Suppressor macrophage (primary cell): ENCODE measurements around the gene KIAA0319L.

Experiments
- DNase-seq, 4 experiments: peaks; one replicate each; pipeline ENCODE4 v3.0.0-alpha.2; 2020 to 2022

Gene KIAA0319L

DNA sequence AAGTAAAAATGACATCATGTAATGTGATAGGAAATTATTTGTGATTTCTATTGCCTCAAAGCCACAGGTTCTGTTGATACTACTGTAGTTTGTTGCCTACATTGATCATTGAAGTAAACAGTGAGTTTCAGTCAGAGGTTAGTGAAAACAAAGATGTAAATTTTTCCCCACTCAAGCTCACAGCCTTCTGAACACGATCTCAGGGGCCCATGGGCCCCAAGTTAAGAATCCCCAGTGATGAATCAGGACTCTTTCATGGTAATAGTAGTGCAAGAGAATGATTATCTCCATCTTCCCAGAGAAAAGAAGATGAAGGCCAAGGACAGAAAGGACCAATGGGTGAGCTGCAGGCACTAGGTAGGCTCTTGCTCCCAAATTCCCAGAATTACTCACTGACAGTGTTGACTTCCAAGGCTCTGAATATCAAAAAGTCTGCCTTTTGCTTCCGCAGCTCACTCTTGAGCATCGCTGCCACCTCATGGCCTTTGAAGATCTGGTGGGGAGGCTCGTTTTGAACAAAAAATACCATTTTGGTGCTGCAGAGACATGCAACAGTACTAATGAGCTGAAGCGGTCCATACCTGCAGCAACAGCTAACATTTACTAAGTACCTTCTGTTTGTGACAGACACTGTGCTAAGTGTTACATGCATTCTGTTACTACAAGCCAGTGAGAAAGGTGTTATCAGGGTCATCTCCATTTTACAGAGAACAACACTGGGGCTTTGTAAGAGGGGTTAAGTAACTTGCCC is 113.3 kb downstream of the KIAA0319L start:
- DNase-seq: no peak

DNA sequence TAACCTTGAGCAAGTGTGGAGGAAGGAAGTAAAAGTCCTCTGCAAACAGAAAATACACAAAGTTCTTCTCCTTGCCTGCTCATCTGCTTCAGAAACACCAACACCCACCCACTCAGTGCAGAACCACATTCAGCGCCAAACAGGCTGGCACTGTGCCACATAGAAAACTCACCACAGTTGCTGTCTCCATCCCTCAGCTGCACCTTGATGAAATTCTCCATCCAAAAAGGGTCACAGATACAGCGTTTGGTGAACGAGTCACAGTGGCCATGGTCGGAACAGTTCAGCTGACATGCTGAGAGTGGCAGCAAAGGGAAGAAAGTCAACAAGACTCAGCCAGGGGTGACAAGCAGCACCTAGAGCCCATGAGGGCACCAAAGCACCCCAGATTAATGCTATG is 114.5 kb downstream of the KIAA0319L start:
- peak in 3 of 4 experiments; percentile 23 to 64 (median 54) for DNase-seq

DNA sequence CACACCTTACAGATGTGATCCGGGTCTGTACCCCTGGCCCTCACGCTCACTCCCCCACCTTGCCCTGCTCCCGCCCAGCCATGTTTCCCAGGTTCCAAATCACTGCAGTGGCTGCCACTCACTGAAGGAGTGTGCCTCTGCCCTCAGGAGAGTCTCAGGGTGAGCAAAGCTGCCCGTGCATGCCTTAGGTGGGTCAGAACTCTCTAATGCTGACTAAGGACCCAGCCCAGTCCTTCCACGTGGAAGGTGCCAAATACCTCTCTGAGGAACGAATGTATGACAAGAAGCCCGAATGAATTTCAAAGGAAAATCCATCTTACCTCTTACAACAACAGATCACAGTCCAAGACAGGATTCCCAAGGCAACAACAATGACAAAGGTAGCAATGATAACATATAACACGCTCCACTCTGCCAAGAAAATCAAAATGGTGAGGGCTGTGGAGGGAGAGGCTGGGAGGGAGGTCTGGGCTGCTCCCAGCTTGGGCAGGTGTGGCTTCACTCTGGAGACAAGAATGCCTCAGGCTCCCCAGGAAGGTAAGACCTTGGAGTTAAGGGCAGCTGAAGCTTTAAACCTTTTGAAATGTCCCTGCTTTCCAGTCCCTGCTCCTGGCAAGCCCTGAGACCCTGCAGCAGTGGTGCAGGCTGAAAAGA is 115.2 kb downstream of the KIAA0319L start:
- no peak for DNase-seq

DNA sequence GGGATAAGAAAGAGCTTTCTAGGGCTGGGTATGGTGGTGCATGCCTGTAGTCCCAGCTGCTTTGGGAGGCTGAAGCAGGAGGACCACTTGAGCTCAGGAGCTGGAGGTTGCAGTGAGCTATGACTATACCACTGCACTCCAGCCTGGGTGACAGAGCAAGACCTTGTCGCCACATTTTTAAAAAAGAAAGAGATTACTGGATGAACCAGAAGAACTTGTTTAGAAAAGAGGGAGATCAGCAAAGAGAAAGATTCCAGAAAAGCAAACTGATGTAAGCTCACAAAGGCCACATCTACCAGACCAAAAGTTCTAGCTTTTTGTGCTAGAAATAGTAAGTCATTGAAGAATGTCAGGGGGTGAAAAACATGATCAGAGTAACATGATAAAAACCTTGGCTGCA is 117.6 kb downstream of the KIAA0319L start:
- DNase-seq: no peak

DNA sequence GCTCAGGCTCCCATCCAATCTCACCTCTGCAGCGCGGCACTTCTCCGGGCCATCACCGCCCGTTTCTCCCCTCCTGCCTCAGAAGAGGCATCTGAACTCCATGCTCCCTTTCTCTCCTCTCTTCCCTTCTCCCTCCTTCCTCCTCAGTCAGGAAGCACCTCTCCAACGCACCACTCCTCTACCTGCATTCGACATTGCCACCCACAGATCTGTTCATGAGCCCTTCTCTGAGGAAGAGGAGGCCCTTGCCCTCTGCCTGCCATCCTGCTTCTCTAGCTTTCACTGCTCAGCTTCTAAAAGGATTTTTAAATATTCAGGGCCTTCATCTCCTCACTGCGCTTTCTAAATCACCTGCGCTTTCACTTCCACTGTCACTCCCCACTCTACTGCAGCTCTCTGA is 120.0 kb downstream of the KIAA0319L start:
- DNase-seq: no peak

DNA sequence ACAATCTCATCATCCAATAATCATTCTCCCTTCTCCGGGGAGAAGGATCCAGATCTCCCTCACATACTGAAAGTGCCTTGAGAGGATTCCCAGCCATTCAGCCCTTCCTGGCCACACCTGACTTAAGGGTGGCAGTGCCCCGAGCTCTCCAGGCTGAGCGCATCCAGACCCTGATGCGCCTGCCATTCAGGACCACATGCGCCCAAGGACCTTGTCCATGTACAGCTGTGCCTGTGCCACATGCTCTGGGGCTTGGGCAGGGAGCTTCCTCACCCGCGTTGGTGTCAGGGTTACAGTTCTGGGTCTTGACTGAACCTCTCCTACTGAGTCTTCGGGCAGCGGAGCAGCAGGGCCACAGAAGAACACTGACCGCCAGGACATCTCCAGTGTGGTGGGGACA is 121.1 kb downstream of the KIAA0319L start:
- no peak for DNase-seq

DNA sequence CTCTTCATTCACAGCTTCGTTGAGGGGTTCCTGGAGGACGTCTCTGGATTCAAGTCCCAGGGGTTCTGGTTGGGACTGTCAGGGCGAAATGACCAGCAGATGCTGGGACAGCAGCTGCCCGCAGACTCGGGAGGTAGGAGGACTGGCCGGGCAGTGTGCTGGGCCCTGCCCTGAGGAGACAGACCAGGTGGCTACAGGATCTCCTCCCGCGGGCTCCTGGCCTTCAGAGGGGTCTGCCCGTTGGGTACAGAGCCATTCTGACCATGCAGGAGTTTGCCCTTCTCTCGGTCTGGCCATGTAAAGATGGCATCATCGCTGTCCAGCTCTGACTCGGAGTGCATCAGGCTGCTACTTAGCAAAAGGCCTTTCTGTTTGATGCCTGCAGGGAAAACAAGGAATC is 122.5 kb downstream of the KIAA0319L start:
- no peak for DNase-seq

DNA sequence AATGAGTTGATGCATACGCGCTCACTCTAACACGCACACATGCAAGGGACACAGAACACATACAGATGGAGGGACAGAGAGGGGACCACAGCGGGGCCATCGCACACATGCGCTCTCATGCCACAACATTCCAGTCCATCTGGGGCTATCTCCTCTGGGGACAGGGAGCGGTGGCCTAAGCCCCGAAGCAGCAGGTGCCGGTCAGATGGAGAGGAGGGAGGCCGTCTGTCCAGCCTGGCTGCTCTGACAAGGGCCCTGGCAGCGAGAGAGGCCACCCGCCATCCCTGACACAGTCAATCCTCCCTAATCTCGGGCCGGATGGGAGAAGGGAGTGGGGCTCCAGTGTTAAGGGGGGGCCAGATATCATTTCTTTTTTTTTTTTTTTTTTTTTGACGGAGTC is 123.5 kb downstream of the KIAA0319L start:
- no peak for DNase-seq

DNA sequence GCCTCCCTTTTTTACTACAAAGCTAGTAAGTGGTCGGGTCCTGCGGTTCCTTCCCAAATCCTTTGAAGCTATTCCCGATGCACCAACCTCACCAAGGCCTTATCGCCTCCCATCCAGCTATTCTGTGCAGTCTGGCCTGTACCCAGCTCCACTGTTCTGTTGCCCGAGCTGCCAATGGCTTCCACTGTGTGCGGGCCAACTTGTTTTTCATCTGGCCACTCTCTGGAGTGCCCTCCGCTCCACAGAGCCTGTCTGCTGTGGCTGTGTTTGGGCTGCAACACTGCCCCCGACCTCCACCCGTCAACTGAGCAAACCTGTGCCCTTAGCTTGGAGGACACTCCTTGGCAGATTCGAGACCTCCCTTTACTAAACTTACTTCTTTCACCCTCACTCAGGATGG is 125.0 kb downstream of the KIAA0319L start:
- DNase-seq: no peak

DNA sequence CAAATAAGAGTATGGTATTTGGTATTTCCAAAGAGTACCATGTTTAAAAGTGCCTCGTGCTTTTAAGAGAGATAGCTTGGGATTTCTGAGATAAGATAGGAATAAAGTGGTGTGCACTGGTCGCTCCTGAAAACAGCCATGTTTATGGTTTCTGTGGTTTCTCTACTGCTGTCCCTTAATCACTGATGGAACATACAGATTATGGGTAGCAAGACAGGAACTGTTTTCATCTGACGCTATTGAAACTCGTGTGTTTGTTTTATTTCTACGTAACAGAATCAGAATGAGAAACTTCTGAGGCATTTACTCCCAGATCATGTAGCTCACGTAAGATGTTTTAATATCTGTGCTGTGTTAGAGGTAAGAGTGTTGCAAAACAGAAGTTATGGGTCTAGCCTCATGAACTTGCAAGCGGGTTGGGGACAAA is 126.0 kb downstream of the KIAA0319L start:
- no peak for DNase-seq

DNA sequence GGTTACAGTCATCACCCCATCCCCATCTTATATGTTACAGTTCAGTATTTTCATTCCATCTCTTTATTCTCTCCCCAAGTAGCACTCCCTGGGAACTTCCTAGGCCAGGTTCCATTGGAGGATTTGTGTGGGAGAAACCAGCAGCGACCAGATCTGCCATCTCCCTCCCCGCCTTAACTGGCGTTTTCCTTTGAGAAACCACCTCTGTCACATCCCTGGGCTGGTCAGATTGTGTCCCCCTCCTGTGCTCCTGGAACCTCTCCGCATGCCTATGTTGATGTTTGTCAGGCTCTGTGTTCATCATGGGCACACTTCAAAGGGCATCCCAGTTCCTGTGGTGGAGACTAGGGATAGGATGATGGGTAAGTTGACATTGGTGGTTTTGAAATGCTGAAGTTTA is 126.4 kb downstream of the KIAA0319L start:
- no peak for DNase-seq

DNA sequence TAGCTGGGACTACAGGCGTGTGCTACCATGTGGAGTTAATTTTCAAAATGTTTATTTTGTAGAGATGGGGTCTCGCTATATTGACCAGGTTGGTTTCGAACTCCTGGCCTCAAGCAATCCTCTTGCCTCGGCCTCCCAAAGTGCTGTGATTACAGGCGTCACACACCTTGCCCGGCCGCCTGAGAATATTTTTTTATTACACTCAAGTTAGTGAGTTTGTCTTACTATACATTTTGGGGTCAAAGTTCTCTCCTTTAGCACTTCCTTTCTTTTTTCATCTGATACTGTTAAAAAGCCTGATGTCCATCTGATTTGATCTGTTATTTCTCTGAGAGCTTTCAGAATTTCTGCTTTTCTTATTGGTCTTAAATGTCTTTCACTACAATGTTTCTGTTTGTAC is 128.8 kb downstream of the KIAA0319L start:
- no peak for DNase-seq

DNA sequence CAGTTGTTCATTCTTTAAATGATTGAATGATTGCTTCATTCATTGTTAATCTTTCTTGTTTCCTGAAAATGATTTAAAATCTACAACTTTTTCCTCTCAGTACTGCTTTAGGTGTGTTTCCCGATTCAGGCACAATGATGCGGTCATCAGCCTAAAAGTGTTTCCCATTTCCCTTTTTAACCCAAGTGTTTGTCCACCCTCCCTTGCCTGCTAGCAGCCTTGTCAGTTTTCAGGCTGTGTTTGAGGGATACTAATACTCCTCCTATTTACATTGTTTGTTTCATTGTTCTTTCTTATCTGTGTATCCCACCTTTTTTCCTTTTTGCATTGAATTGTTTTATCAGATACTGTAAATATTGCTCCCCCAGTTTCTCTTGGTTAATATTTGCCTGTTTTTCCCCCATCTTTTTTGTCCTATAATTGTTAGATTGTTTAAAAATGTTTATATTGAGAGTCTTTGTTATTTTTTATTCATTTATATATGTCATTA is 131.1 kb downstream of the KIAA0319L start:
- peak; percentile 5 to 34 (median 30) for DNase-seq

DNA sequence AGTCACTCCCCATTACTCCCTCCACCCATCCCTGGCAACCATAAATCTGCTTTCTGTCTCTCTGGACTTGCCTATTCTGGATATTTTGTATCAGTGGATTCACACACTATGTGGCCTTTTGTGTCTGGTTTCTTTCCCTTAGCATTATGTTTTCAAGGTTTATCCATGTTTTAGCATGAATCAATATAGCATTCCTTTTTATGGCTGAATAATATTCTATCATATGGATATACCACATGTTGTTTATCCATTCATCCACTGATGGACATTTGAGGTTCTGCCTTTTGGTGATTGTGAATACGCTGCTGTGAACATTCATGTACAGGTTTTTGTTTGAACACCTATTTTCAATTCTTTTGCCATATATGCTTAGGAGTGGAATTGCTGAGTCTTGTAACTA is 148.3 kb downstream of the KIAA0319L start:
- DNase-seq: no peak

DNA sequence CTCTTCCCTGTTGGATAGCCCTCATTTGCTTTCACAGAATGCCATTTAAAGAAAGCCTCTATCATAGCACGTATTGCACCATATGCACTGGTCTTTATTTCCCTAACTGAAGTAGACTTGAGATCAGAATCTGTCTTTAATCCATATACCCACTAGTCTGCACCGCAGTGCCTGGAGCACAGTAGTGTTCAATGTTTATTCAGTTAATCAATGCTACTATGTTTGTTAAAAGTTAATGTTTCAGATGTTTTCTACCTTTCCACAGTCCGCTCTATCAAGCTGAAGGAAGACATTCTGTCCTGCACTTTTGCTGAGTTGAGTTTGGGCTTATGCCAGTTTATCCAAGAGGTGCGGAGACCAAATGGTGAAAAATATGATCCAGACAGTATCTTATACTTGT is 149.5 kb downstream of the KIAA0319L start:
- no peak for DNase-seq

DNA sequence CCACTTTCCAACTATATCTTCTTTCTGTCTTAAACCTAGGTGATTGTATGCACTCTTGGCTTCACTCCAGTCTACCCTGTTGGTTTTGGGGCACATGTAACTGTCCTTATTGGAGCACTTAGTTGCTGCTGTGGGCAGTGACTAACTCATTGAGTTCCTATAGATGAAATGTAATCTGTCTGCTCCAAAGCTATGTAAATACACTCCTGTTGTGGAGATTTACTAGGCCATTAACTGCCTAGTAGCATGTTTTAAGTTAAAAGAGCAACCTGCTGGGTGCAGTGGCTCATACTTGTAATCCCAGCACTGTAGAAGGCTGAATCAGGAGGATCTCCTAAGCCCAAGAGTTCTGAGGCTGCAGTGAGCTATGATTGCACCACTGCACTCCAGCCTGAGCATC is 151.1 kb downstream of the KIAA0319L start:
- DNase-seq: no peak

DNA sequence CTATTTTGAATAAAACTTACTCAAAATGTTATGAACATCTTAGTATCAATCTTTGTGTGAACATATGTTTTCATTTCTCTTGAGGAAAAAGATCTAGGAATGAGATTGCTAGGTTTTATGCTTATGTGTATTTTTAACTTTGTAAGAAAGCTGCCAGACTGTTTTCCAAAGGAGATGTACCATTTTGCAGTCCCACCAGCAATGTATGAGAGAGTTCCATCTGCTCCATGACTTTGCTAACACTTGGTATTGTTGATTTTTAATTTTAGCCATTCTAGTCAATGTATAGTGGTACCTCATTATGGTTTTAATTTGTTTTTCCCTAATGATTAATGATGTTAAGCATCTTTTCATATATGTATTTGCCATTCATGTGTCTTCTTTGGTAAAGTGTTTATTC is 156.2 kb downstream of the KIAA0319L start:
- DNase-seq: no peak

DNA sequence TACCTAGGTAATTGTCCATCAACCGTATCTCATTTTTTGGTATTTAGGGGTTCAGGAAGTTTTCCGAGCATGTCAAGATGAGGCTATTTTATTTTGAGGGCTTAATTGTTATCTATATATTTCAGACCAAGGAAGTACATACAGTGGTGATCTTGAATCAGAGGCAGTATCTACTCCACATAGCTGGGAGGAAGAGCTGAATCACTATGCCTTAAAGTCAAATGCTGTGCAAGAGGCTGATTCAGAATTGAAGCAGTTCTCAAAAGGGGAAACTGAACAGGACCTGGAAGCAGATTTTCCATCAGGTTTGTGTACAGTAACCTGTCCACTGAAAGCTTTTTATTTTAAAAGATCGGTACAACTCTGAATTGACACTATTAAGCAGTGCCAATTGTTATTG is 158.5 kb downstream of the KIAA0319L start:
- DNase-seq: peak in 2 of 4 experiments; percentile 4 to 7

DNA sequence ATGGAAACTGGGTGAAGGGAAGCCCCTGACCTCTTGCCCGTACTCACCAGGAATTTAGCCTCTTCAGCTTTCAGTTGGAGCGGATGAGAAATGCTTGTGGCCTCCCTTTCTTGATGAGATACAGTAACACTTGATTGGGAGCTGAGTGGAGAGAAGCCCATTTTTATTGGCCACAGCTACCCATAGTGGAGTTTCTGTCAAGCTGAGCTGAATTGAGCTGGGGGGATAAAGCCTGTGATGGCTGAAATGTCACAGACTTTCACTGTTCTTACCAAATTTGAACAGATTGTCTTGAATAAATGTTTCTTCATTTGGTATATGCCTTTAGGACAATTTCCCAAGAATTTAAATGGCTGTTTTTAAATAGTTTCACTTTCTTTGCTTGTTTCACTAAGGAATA is 162.8 kb downstream of the KIAA0319L start:
- DNase-seq: no peak

DNA sequence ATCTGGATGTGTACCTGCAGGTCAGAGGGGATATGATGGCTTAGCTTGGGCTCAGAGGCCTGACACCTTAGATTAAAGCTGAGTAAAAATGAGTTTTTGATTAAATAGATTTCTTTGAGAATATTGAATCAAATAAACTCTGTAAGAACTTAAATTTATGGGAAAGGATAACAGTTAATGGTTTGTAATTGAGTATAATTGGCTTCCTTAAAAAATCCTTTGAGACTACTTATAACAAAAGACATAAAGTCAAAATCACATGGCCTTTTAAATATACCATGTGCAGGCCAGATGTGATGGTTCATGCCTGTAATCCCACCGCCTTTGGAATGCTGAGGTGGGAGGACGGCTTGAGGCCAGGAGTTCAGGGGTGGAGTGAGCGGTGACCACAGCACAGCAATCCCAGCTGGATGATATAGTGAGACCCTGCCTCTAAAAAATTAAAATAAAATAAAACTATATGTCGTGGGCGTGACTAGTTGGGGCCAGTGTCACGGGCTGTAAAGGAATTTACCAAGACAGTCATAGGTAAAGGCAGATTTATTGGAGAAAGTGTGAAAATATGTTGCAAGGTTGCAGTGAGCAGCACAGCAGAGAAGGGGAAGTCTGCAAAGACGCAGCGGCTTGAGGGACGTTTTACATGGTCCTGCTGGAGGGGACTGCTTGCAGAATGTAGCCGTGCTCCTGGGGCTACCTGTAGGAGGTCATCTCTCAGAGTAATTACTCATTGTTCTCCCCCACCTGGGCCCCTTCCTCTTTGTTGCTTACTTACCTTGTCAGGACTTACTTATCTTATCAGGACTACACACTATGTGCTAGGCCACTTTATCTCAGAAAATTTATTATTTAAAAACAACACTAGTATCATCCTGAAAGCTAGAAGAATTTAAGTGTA is 166.4 kb downstream of the KIAA0319L start:
- DNase-seq: no peak

DNA sequence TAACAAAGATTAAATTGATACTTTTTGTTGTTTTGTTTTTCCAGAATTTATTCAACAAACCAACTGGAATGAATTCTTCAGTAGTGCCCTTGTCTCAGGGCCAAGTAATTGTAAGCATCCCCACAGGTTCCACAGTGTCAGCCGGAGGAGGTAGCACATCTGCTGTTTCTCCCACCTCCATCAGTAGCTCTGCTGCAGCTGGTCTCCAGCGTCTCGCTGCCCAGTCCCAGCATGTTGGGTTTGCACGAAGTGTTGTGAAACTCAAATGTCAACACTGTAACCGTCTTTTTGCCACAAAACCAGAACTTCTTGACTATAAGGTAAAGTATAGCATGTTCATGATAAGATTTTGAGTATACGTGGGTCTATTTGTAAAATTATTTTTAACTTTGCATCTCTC is 170.2 kb downstream of the KIAA0319L start:
- no peak for DNase-seq

DNA sequence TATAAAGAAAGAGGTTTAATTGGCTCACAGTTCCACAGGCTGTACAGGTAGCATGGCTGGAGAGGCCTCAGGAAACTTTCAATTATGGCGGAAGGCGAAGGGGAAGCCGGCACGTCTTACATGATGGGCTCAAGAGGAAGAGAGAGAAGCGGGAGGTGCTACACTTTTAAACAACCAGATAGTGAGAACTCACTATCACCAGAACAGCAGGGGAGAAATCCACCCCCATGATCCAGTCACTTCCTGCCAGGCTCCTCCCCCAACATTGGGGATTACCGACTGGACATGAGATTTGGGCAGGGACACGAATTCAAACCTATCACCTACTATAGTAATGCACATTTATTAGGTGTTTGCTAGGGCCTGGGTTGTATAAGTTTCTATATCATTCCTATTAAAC is 170.9 kb downstream of the KIAA0319L start:
- DNase-seq: no peak
